Measurements from ENCODE around the gene SUSD4.

- TF ChIP-seq CTCF (IDR thresholded peaks at IDR 0.05) (no peak), EP300 (IDR thresholded peaks at IDR 0.05) (no peak)
Observed at GRCh38 chr1:223201967-223202366, 162.0 kb downstream of the SUSD4 start.
